GM12872 (cell line): Measurements from ENCODE around the gene TLR8.
A peak's percentile ranks its signal among the peaks of the same experiment; 100 is the strongest.

Source experiments
- CTCF ChIP-seq: IDR thresholded peaks from 3 replicates; pipeline ENCODE4 v1.5.1; 2011; ENCODE audit warnings: low read depth, mild to moderate bottlenecking, low read length, moderate library complexity; ENCODE audit not compliant: insufficient read depth

Gene TLR8

GRCh38 chrX:12954376-12954775, 48.0 kb downstream of the TLR8 start:
- no peak for TF ChIP-seq CTCF

- no peak for TF ChIP-seq CTCF
These were observed 48.6 kb downstream of the TLR8 start for GRCh38 chrX:12954981-12955380.

GRCh38 chrX:12955882-12956703, 49.7 kb downstream of the TLR8 start:
- no peak for TF ChIP-seq CTCF

- no peak for TF ChIP-seq CTCF
These were observed 50.5 kb downstream of the TLR8 start for GRCh38 chrX:12956704-12957534.

- TF ChIP-seq CTCF = no peak
These were observed 51.6 kb downstream of the TLR8 start for GRCh38 chrX:12958059-12958458.

GRCh38 chrX:12958461-12958860, 52.0 kb downstream of the TLR8 start:
- no peak for TF ChIP-seq CTCF

GRCh38 chrX:12961196-12961718, 54.8 kb downstream of the TLR8 start:
- peak; percentile 15; the same call in 1 of the 3 replicates for TF ChIP-seq CTCF
